HL-60 (cell line): Measurements from ENCODE around the gene MORN4.

Experiments
- DNase-seq, 2 experiments: peaks; one replicate each; pipeline ENCODE4 v3.0.0-alpha.2; 2010 to 2020; ENCODE audit warnings: low read depth in 1 of 2, low spot score in 1 of 2
- H3K27ac ChIP-seq: fragments of 250-450 bp; sonication (Bioruptor Pico); replicated peaks from 2 replicates; pipeline ENCODE4 v1.5.1; 2020; ENCODE audit warnings: mild to moderate bottlenecking, moderate library complexity
- H3K27me3 ChIP-seq: fragments of 250-450 bp; sonication (Bioruptor Pico); 2 replicates; pipeline ENCODE4 v1.5.1; 2021; ENCODE audit warnings: mild to moderate bottlenecking, moderate library complexity; ENCODE audit not compliant: insufficient read depth, poor library complexity, severe bottlenecking
- H3K4me3 ChIP-seq: replicated peaks from 2 replicates; pipeline ENCODE4 v1.5.1; 2011; ENCODE audit warnings: mild to moderate bottlenecking, control low read depth, low read length; ENCODE audit not compliant: insufficient read depth
- CTCF ChIP-seq: IDR thresholded peaks from one replicate; pipeline ENCODE4 v1.5.1; 2011; ENCODE audit warnings: low read length, control low read depth, inconsistent platforms; ENCODE audit not compliant: insufficient read depth
- GABPA ChIP-seq: IDR thresholded peaks from 2 replicates; pipeline ENCODE4 v1.6.1; 2012; ENCODE audit warnings: low read depth
- POLR2AphosphoS5 ChIP-seq: IDR thresholded peaks from 2 replicates; pipeline ENCODE4 v1.6.1; 2012; ENCODE audit warnings: low read depth
- SPI1 ChIP-seq: IDR thresholded peaks from 2 replicates; pipeline ENCODE4 v1.6.1; 2012; ENCODE audit warnings: low read depth, mild to moderate bottlenecking, borderline replicate concordance
- TF ChIP-seq, protein P1 (sequence below): IDR thresholded peaks from 2 replicates; pipeline ENCODE4 v1.6.1; 2012; ENCODE audit warnings: low read depth; ENCODE audit not compliant: insufficient replicate concordance

Gene MORN4

DNA sequence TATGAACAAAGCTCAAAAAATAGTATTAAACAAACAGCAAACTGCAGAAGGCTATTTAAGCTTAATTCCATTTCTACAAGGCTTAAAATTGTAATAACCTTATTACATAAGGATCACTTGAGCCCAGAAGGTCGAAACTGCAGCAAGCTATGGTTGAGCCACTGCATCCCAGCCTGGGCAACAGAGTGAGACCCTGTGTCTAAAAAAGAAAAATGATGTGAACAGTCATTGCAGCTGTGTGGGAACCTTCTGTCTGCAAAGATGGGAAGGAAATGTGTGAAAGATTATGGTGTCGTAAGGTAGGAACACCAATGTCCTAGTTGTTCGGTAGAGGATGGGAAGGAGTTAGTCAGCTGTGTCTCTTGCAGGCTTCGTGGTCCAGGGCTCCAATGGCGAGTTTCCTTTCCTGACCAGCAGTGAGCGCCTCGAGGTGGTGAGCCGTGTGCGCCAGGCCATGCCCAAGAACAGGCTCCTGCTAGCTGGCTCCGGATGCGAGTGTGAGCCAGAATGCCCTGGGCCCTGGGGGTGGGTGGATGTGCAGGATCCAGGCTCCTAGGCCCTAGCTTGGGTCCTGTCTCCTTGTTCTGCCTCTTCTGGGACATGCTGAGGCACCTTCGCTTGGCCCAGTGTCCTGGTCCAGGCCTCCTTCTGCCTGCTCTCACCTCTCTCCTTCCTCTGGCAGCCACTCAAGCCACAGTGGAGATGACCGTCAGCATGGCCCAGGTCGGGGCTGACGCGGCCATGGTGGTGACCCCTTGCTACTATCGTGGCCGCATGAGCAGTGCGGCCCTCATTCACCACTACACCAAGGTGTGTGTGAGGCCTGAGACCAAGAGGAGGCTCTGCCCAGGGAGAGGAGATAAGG lies 34.7 kb downstream of the MORN4 start:
- no peaks in the 10 kb centered on the region for H3K27me3 ChIP-seq
- H3K4me3 ChIP-seq, result no peak overlapping the region
- H3K27ac ChIP-seq, result no peak overlapping the region
- TF ChIP-seq GABPA, result no peak
- TF ChIP-seq CTCF, result no peak
- TF ChIP-seq POLR2AphosphoS5, result no peak
- no peak for TF ChIP-seq SPI1
- TF ChIP-seq, protein P1, sequence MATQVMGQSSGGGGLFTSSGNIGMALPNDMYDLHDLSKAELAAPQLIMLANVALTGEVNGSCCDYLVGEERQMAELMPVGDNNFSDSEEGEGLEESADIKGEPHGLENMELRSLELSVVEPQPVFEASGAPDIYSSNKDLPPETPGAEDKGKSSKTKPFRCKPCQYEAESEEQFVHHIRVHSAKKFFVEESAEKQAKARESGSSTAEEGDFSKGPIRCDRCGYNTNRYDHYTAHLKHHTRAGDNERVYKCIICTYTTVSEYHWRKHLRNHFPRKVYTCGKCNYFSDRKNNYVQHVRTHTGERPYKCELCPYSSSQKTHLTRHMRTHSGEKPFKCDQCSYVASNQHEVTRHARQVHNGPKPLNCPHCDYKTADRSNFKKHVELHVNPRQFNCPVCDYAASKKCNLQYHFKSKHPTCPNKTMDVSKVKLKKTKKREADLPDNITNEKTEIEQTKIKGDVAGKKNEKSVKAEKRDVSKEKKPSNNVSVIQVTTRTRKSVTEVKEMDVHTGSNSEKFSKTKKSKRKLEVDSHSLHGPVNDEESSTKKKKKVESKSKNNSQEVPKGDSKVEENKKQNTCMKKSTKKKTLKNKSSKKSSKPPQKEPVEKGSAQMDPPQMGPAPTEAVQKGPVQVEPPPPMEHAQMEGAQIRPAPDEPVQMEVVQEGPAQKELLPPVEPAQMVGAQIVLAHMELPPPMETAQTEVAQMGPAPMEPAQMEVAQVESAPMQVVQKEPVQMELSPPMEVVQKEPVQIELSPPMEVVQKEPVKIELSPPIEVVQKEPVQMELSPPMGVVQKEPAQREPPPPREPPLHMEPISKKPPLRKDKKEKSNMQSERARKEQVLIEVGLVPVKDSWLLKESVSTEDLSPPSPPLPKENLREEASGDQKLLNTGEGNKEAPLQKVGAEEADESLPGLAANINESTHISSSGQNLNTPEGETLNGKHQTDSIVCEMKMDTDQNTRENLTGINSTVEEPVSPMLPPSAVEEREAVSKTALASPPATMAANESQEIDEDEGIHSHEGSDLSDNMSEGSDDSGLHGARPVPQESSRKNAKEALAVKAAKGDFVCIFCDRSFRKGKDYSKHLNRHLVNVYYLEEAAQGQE, result no peak
- peak in 1 of 2 experiments; percentile 10 for DNase-seq

GRCh38 chr10:97597778-97598177 lies 35.5 kb downstream of the MORN4 start:
- TF ChIP-seq, protein P1, result no peak
- TF ChIP-seq GABPA (no peak), CTCF (no peak), POLR2AphosphoS5 (no peak), SPI1 (no peak)
- H3K27ac ChIP-seq, result no peak overlapping the region

DNA sequence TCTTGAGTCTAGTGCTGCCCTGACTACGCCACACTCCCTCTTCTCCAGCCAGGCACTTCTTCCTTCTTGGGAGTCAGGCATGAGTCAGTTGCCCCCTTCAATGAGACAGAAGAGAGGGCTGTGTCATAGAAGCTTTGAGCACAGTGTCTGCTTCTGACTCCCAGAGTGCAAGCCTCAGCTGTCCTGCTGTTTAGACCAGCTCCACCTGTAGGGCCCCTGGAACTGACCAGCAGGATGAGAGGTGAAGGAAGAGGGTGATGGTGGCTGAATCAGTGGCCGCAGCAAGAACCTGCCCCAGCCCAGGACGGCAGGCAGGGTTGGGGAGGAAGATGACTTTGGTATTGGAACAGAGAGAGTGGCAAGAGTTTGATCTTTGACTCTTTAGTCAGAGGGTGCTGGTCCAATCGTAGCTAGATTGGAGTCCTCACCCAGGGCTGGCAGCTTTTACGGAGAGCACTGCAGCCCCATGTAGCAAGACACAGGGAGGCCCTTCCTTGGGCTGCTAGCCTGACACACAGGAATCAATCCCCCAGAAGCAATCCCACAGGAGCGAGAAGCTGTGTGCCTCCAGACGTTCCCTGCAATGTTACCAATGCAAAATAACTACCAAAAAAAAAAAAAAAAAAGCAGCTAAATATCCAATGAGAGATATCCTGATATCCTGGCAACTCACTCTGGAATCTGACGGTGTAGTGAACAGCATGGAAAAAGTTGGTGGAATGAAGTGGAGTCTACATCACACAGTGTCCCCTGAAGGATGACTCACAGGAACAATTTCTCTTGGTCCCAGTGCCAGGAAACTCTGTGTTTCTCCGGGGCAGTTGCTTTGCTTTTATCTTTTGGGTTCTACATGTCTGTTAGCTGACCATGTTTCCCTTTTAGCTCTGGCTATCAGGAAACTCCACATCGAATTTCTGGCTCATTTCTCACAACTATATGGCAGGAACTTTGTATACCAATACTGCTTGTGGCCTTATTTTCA lies 36.9 kb downstream of the MORN4 start:
- Histone ChIP-seq H3K27me3 (no peaks in the 10 kb centered on the region), H3K4me3 (no peak overlapping the region), H3K27ac (no peak overlapping the region)
- DNase-seq, result no peak
- TF ChIP-seq GABPA, result no peak

More at GRCh38 chr10:97597778-97598177, 35.5 kb downstream of the MORN4 start:
- H3K4me3 ChIP-seq, result no peak overlapping the region
- no peak for DNase-seq
- H3K27me3 ChIP-seq, result no peaks in the 10 kb centered on the region

GRCh38 chr10:97593421-97593820 lies 39.9 kb downstream of the MORN4 start:
- Histone ChIP-seq H3K4me3 (no peak overlapping the region), H3K27me3 (no peaks in the 10 kb centered on the region), H3K27ac (no peak overlapping the region)
- DNase-seq, result no peak
- TF ChIP-seq CTCF (no peak), SPI1 (no peak), POLR2AphosphoS5 (no peak), GABPA (no peak)
- TF ChIP-seq, protein P1, result no peak
